Measurements from ENCODE around the gene COL5A2.

DNA sequence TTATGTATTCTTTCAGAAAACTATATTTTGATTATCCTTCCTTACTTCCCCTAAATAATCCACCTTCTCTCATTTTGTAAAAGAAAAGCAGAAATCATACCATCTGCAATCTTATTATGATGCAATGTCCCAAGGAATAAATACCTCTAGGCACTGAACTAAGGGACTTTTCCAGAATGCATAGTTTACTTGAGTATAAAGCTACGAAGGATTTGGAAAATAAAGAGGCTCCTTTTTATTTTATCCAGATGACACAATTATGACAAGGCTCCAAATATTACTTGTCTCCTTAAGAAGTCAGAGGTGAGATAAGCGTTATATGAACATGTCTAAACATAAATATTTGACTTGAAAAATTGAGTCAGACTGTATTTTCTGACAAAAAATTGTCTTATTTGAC is 133.2 kb downstream of the COL5A2 start:
- TF ChIP-seq, protein P1, sequence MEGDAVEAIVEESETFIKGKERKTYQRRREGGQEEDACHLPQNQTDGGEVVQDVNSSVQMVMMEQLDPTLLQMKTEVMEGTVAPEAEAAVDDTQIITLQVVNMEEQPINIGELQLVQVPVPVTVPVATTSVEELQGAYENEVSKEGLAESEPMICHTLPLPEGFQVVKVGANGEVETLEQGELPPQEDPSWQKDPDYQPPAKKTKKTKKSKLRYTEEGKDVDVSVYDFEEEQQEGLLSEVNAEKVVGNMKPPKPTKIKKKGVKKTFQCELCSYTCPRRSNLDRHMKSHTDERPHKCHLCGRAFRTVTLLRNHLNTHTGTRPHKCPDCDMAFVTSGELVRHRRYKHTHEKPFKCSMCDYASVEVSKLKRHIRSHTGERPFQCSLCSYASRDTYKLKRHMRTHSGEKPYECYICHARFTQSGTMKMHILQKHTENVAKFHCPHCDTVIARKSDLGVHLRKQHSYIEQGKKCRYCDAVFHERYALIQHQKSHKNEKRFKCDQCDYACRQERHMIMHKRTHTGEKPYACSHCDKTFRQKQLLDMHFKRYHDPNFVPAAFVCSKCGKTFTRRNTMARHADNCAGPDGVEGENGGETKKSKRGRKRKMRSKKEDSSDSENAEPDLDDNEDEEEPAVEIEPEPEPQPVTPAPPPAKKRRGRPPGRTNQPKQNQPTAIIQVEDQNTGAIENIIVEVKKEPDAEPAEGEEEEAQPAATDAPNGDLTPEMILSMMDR (conservative IDR thresholded peaks at IDR 0.05 in 1 of 2, IDR thresholded peaks at IDR 0.05 in 1 of 2; ENCODE audit: extremely low read depth in 1 of 2, insufficient read depth in 1 of 2, low read depth in 1 of 2, low read length in 2 of 2) = no peak
- no peak for TF ChIP-seq EZH2 (IDR thresholded peaks at IDR 0.05; ENCODE audit: borderline replicate concordance, low read length)
